Left ventricle myocardium inferior (tissue), 1 donor: ENCODE results near the gene CCDC13. TPM values are rescaled to one million over a fixed set of nuclear protein-coding genes. Genes with fewer than 3 reads are reported as not detected.

ENCODE experiments used
- DNase-seq: peaks from one replicate; pipeline ENCODE4 v3.0.0-alpha.2; 2020
- H3K27ac ChIP-seq: fragments of 200-600 bp; replicated peaks from 2 replicates; pipeline ENCODE4 v1.8.0; 2021
- H3K27me3 ChIP-seq: fragments of 200-600 bp; 2 replicates; pipeline ENCODE4 v1.8.0; 2021; ENCODE audit warnings: low read depth
- H3K36me3 ChIP-seq: fragments of 200-600 bp; 2 replicates; pipeline ENCODE4 v1.8.0; 2021
- H3K4me1 ChIP-seq: fragments of 200-600 bp; 2 replicates; pipeline ENCODE4 v1.8.0; 2021
- H3K4me3 ChIP-seq: fragments of 200-600 bp; 2 replicates; pipeline ENCODE4 v1.8.0; 2021; ENCODE audit warnings: mild to moderate bottlenecking, moderate library complexity
- H3K9me3 ChIP-seq: fragments of 200-600 bp; replicated peaks from 2 replicates; pipeline ENCODE4 v1.8.0; 2021
- CTCF ChIP-seq: fragments of 200-600 bp; IDR thresholded peaks from 2 replicates; pipeline ENCODE4 v1.8.0; 2021; ENCODE audit warnings: antibody characterized with exemption, mild to moderate bottlenecking, borderline replicate concordance
- intact Hi-C: fragments of 100-400 bp; cut with micrococcal nuclease; formaldehyde crosslinking; loops from one replicate; pipeline ENCODE4 v1.11.0; 2022
- total RNA-seq: library from RNA; stranded (reverse); fragmentation: NEBNext Ultra II Directional; extraction: Animal tissue kit (Norgen Biotek cat#: 25700); gene quantifications from one replicate; pipeline ENCODE4 v1.2.1, GENCODE V29; 2021
- donor health status: DM: no; HTN: yes; CAD: no; lungs with severe emphysema.

The CCDC13 gene
- total RNA-seq, 1 donor from 2014 or later, result 0.41 TPM

GRCh38 chr3:42795621-42796181, 22.6 kb upstream of the CCDC13 start:
- TF ChIP-seq CTCF, result no peak
- intact Hi-C loops, result no loop called here
- Histone ChIP-seq H3K4me1 (peaks cover 40% of the 10 kb centered on the region), H3K4me3 (no peak overlapping the region), H3K27me3 (no peaks in the 10 kb centered on the region), H3K9me3 (no peaks in the 10 kb centered on the region), H3K36me3 (peaks cover 34% of the 10 kb centered on the region), H3K27ac (no peak overlapping the region)
- no peak for DNase-seq

- Histone ChIP-seq H3K27me3 (no peaks in the 10 kb centered on the region), H3K36me3 (peaks cover 68% of the 10 kb centered on the region), H3K4me1 (peaks cover 31% of the 10 kb centered on the region), H3K4me3 (no peak overlapping the region), H3K9me3 (no peaks in the 10 kb centered on the region), H3K27ac (no peak overlapping the region)
- intact Hi-C loops, result no loop called here
- TF ChIP-seq CTCF, result no peak
- DNase-seq, result no peak
These were observed 17.7 kb upstream of the CCDC13 start for GRCh38 chr3:42790714-42791229.

GRCh38 chr3:42786631-42787030, 13.6 kb upstream of the CCDC13 start:
- H3K9me3 ChIP-seq, result no peaks in the 10 kb centered on the region
- peaks cover 73% of the 10 kb centered on the region for H3K36me3 ChIP-seq
- no peak overlapping the region for H3K27ac ChIP-seq
- TF ChIP-seq CTCF, result no peak
- H3K27me3 ChIP-seq, result no peaks in the 10 kb centered on the region
- peaks cover 24% of the 10 kb centered on the region for H3K4me1 ChIP-seq
- intact Hi-C loops, result loop anchor here (10.0 kb wide), 1 partner anchor 48 kb away; no protein-coding TSS in a partner anchor
- H3K4me3 ChIP-seq, result no peak overlapping the region
- no peak for DNase-seq

DNA sequence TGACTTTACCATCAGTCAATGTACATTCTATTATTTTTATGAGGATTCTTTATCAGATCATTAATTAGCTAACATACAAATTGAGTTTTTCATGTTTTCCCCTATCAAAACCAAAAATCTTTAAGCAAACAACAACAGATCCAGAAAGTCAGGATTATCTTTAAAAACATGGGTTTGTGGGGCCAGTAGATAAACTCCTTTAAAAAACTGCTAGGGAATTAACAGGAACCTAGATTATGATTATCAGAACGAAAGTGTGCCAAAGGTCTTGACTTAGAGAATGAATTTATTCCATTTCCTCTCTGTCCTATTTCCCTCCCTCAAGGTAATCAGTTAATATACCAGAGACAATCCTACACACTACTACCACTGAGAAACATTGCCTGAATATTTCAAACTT, 13.2 kb upstream of the CCDC13 start:
- Histone ChIP-seq H3K27ac (no peak overlapping the region), H3K4me1 (peaks cover 21% of the 10 kb centered on the region), H3K27me3 (no peaks in the 10 kb centered on the region), H3K9me3 (no peaks in the 10 kb centered on the region), H3K36me3 (peaks cover 69% of the 10 kb centered on the region), H3K4me3 (no peak overlapping the region)
- TF ChIP-seq CTCF, result no peak
- intact Hi-C loops, result loop anchor here (10.0 kb wide), 1 partner anchor 49 kb away; no protein-coding TSS in a partner anchor
- no peak for DNase-seq

DNA sequence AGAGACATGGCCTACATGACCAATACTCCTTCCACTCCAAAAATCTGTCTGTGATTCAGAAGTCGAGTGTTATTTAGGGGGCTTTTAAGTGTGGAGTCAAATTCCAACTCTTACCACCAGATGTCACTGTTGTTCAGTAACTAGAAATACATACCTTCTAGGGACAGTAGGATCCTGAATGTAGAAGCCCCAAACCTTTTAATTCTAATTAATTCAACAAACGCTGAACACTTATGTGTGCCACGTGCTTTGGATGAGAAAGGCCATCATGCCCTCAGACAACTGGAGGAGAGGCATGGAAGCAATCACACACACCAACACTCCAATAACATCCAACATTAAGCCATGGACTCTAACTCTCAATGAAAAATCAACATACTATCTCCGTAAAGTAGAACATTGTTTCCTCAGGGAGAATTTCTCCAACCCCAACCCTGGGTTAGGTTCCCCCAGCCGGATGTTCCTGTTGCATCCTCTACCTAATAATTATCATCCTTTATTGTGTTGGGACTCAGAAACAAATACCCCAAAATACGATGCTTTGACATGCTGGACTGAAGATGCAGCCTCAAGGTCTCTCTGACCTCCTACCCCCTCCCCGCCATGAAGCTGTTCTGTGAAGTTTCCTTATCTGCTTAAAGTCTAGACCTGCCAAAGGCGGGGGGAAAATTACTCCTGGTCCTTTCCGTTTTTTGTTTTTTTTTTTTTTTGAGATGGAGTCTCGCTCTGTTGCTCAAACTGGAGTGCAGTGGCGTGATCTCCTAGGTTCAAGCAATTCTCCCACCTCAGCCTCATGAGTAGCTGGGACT, 8.0 kb upstream of the CCDC13 start:
- Histone ChIP-seq H3K27ac (no peak overlapping the region), H3K27me3 (no peaks in the 10 kb centered on the region), H3K4me3 (no peak overlapping the region), H3K9me3 (no peaks in the 10 kb centered on the region), H3K36me3 (peaks cover 33% of the 10 kb centered on the region), H3K4me1 (peaks cover 30% of the 10 kb centered on the region)
- DNase-seq, result no peak
- peak; percentile 84 for TF ChIP-seq CTCF
- intact Hi-C loops, result loop anchor here (5.0 to 10.0 kb wide), 2 partner anchors 54 to 101 kb away; no protein-coding TSS in a partner anchor
